ENCODE data around the gene AKAIN1.

The AKAIN1 gene

GRCh38 chr18:5145168-5145825 is 51.8 kb downstream of the AKAIN1 start:
- Mint-ChIP-seq H3K4me3 (no peak overlapping the region), H3K27ac (no peak overlapping the region), H3K36me3 (peaks cover 3% of the 10 kb centered on the region), H3K4me1 (ENCODE audit: low read depth) (peaks cover 14% of the 10 kb centered on the region), H3K9me3 (ENCODE audit: low read depth) (no peaks in the 10 kb centered on the region), H3K27me3 (no peaks in the 10 kb centered on the region)

GRCh38 chr18:5144629-5145028 is 52.4 kb downstream of the AKAIN1 start:
- no peaks in the 10 kb centered on the region for H3K27me3 Mint-ChIP-seq
- H3K27ac Mint-ChIP-seq = no peak overlapping the region
- H3K4me1 Mint-ChIP-seq (ENCODE audit: low read depth) = peaks cover 14% of the 10 kb centered on the region
- H3K4me3 Mint-ChIP-seq = no peak overlapping the region
- peaks cover 3% of the 10 kb centered on the region for H3K36me3 Mint-ChIP-seq
- no peaks in the 10 kb centered on the region for H3K9me3 Mint-ChIP-seq (ENCODE audit: low read depth)

GRCh38 chr18:5142859-5143258 is 54.2 kb downstream of the AKAIN1 start:
- H3K27me3 Mint-ChIP-seq = no peaks in the 10 kb centered on the region
- no peak overlapping the region for H3K4me3 Mint-ChIP-seq
- no peaks in the 10 kb centered on the region for H3K9me3 Mint-ChIP-seq (ENCODE audit: low read depth)
- H3K27ac Mint-ChIP-seq = no peak overlapping the region
- peaks cover 3% of the 10 kb centered on the region for H3K36me3 Mint-ChIP-seq
- H3K4me1 Mint-ChIP-seq (ENCODE audit: low read depth) = peaks cover 14% of the 10 kb centered on the region

GRCh38 chr18:5142131-5142530 is 54.9 kb downstream of the AKAIN1 start:
- Mint-ChIP-seq H3K27ac (no peak overlapping the region), H3K4me1 (ENCODE audit: low read depth) (peaks cover 14% of the 10 kb centered on the region), H3K9me3 (ENCODE audit: low read depth) (no peaks in the 10 kb centered on the region), H3K36me3 (no peaks in the 10 kb centered on the region), H3K27me3 (no peaks in the 10 kb centered on the region), H3K4me3 (no peak overlapping the region)

- Mint-ChIP-seq H3K27ac (no peak overlapping the region), H3K4me3 (no peak overlapping the region), H3K4me1 (ENCODE audit: low read depth) (no peaks in the 10 kb centered on the region), H3K9me3 (ENCODE audit: low read depth) (no peaks in the 10 kb centered on the region), H3K27me3 (no peaks in the 10 kb centered on the region), H3K36me3 (peaks cover 2% of the 10 kb centered on the region)
Observed at GRCh38 chr18:5137261-5137660, 59.8 kb downstream of the AKAIN1 start.

GRCh38 chr18:5132987-5133386 is 64.1 kb downstream of the AKAIN1 start:
- peaks cover 3% of the 10 kb centered on the region for H3K4me1 Mint-ChIP-seq (ENCODE audit: low read depth)
- H3K27me3 Mint-ChIP-seq = no peaks in the 10 kb centered on the region
- H3K27ac Mint-ChIP-seq = no peak overlapping the region
- H3K36me3 Mint-ChIP-seq = peaks cover 2% of the 10 kb centered on the region
- no peak overlapping the region for H3K4me3 Mint-ChIP-seq
- no peaks in the 10 kb centered on the region for H3K9me3 Mint-ChIP-seq (ENCODE audit: low read depth)

- peaks cover 26% of the 10 kb centered on the region for H3K9me3 Mint-ChIP-seq (ENCODE audit: low read depth)
- peaks cover 1% of the 10 kb centered on the region for H3K27me3 Mint-ChIP-seq
- H3K4me1 Mint-ChIP-seq (ENCODE audit: low read depth) = peaks cover 3% of the 10 kb centered on the region
- peaks cover 20% of the 10 kb centered on the region for H3K36me3 Mint-ChIP-seq
- no peak overlapping the region for H3K4me3 Mint-ChIP-seq
- H3K27ac Mint-ChIP-seq = no peak overlapping the region
Observed at GRCh38 chr18:5122272-5122671, 74.8 kb downstream of the AKAIN1 start.

- no peak overlapping the region for H3K27ac Mint-ChIP-seq
- H3K4me1 Mint-ChIP-seq (ENCODE audit: low read depth) = peaks cover 8% of the 10 kb centered on the region
- H3K9me3 Mint-ChIP-seq (ENCODE audit: low read depth) = peaks cover 10% of the 10 kb centered on the region
- no peaks in the 10 kb centered on the region for H3K27me3 Mint-ChIP-seq
- H3K4me3 Mint-ChIP-seq = no peak overlapping the region
- no peaks in the 10 kb centered on the region for H3K36me3 Mint-ChIP-seq
Observed at GRCh38 chr18:5110266-5110665, 86.8 kb downstream of the AKAIN1 start.

- H3K36me3 Mint-ChIP-seq = no peaks in the 10 kb centered on the region
- no peaks in the 10 kb centered on the region for H3K27me3 Mint-ChIP-seq
- H3K4me3 Mint-ChIP-seq = no peak overlapping the region
- H3K4me1 Mint-ChIP-seq (ENCODE audit: low read depth) = peaks cover 8% of the 10 kb centered on the region
- H3K27ac Mint-ChIP-seq = no peak overlapping the region
- H3K9me3 Mint-ChIP-seq (ENCODE audit: low read depth) = no peaks in the 10 kb centered on the region
Observed at GRCh38 chr18:5107988-5108387, 89.1 kb downstream of the AKAIN1 start.

GRCh38 chr18:5106730-5107129 is 90.3 kb downstream of the AKAIN1 start:
- Mint-ChIP-seq H3K36me3 (no peaks in the 10 kb centered on the region), H3K4me3 (no peak overlapping the region), H3K27ac (no peak overlapping the region), H3K27me3 (no peaks in the 10 kb centered on the region), H3K9me3 (ENCODE audit: low read depth) (no peaks in the 10 kb centered on the region), H3K4me1 (ENCODE audit: low read depth) (peaks cover 8% of the 10 kb centered on the region)

GRCh38 chr18:5104246-5104645 is 92.8 kb downstream of the AKAIN1 start:
- Mint-ChIP-seq H3K4me3 (no peak overlapping the region), H3K36me3 (no peaks in the 10 kb centered on the region), H3K27me3 (no peaks in the 10 kb centered on the region), H3K4me1 (ENCODE audit: low read depth) (peaks cover 8% of the 10 kb centered on the region), H3K9me3 (ENCODE audit: low read depth) (no peaks in the 10 kb centered on the region), H3K27ac (no peak overlapping the region)

GRCh38 chr18:5103693-5104092 is 93.4 kb downstream of the AKAIN1 start:
- H3K27me3 Mint-ChIP-seq = no peaks in the 10 kb centered on the region
- H3K36me3 Mint-ChIP-seq = no peaks in the 10 kb centered on the region
- H3K4me3 Mint-ChIP-seq = no peak overlapping the region
- H3K9me3 Mint-ChIP-seq (ENCODE audit: low read depth) = no peaks in the 10 kb centered on the region
- peaks cover 8% of the 10 kb centered on the region for H3K4me1 Mint-ChIP-seq (ENCODE audit: low read depth)
- no peak overlapping the region for H3K27ac Mint-ChIP-seq

- Mint-ChIP-seq H3K4me1 (ENCODE audit: low read depth) (peaks cover 8% of the 10 kb centered on the region), H3K27me3 (no peaks in the 10 kb centered on the region), H3K36me3 (no peaks in the 10 kb centered on the region), H3K27ac (no peak overlapping the region), H3K4me3 (no peak overlapping the region), H3K9me3 (ENCODE audit: low read depth) (no peaks in the 10 kb centered on the region)
Observed at GRCh38 chr18:5103286-5103685, 93.8 kb downstream of the AKAIN1 start.

GRCh38 chr18:5097116-5097703 is 99.8 kb downstream of the AKAIN1 start:
- H3K9me3 Mint-ChIP-seq (ENCODE audit: low read depth) = peaks cover 4% of the 10 kb centered on the region
- H3K4me3 Mint-ChIP-seq = no peak overlapping the region
- H3K4me1 Mint-ChIP-seq (ENCODE audit: low read depth) = no peaks in the 10 kb centered on the region
- peaks cover 2% of the 10 kb centered on the region for H3K36me3 Mint-ChIP-seq
- H3K27ac Mint-ChIP-seq = no peak overlapping the region
- H3K27me3 Mint-ChIP-seq = no peaks in the 10 kb centered on the region

GRCh38 chr18:5095239-5095638 is 101.8 kb downstream of the AKAIN1 start:
- Mint-ChIP-seq H3K27ac (no peak overlapping the region), H3K27me3 (no peaks in the 10 kb centered on the region), H3K4me1 (ENCODE audit: low read depth) (no peaks in the 10 kb centered on the region), H3K9me3 (ENCODE audit: low read depth) (peaks cover 9% of the 10 kb centered on the region), H3K4me3 (no peak overlapping the region), H3K36me3 (peaks cover 2% of the 10 kb centered on the region)

GRCh38 chr18:5093902-5094301 is 103.2 kb downstream of the AKAIN1 start:
- peaks cover 11% of the 10 kb centered on the region for H3K9me3 Mint-ChIP-seq (ENCODE audit: low read depth)

More at GRCh38 chr18:5093902-5094301, 103.2 kb downstream of the AKAIN1 start:
- Mint-ChIP-seq H3K27ac (no peak overlapping the region), H3K4me3 (no peak overlapping the region), H3K36me3 (peaks cover 3% of the 10 kb centered on the region), H3K27me3 (no peaks in the 10 kb centered on the region), H3K4me1 (ENCODE audit: low read depth) (no peaks in the 10 kb centered on the region)

Data from activated naive CD8-positive, alpha-beta T cell (primary cell).